Activated CD8-positive, alpha-beta T cell treated with anti-CD3 and anti-CD28 coated beads, Interleukin-2, amount 10 ng/mL, durations not matched to agents 7 days and 5 days (primary cell): ENCODE data around the gene AEN. TPM values are rescaled to one million over a fixed set of nuclear protein-coding genes. Genes with fewer than 3 reads are reported as not detected.

ENCODE experiments used
- ATAC-seq: fragments of 150-1000 bp; cut with Tn5 transposase; one replicate; pipeline ENCODE4 v1.10.0; 2021; ENCODE audit warnings: moderate library complexity
- CTCF ChIA-PET: fragments of 350-600 bp; sonication (Branson Sonifier 250); formaldehyde crosslinking; loops from one replicate; lab custom pipeline; 2021; ENCODE audit warnings: antibody characterized with exemption; lab: Charles Lee
- POLR2A ChIA-PET: fragments of 350-600 bp; sonication (Branson Sonifier 250); formaldehyde crosslinking; loops from one replicate; lab custom pipeline; 2021; ENCODE audit warnings: antibody characterized with exemption; lab: Charles Lee
- DNase-seq: peaks from one replicate; pipeline ENCODE4 v3.0.0-alpha.2; 2020
- H3K27ac Mint-ChIP-seq: one replicate; pipeline ENCODE4 v1.8.0; 2021; ENCODE audit warnings: mild to moderate bottlenecking, mixed read lengths
- H3K27me3 Mint-ChIP-seq: one replicate; pipeline ENCODE4 v1.8.0; 2021; ENCODE audit warnings: low read depth, mixed read lengths
- H3K36me3 Mint-ChIP-seq: one replicate; pipeline ENCODE4 v1.8.0; 2021; ENCODE audit warnings: low read depth, mixed read lengths
- H3K4me1 Mint-ChIP-seq: one replicate; pipeline ENCODE4 v1.8.0; 2021; ENCODE audit warnings: low read depth, mixed read lengths
- H3K4me3 Mint-ChIP-seq: one replicate; pipeline ENCODE4 v1.8.0; 2021; ENCODE audit warnings: mild to moderate bottlenecking, mixed read lengths
- H3K9me3 Mint-ChIP-seq: one replicate; pipeline ENCODE4 v1.8.0; 2022; ENCODE audit warnings: mixed read lengths; ENCODE audit not compliant: insufficient read depth
- total RNA-seq, 2 experiments: library from RNA; stranded (reverse); gene quantifications; one replicate each; pipeline ENCODE4 v1.2.3, GENCODE V29; 2021

AEN gene
- total RNA-seq, 2 experiments from 2014 or later = 52.6 to 53.2 TPM

GRCh38 chr15:88605189-88606069 lies 15.7 kb upstream of the AEN start:
- H3K4me3 Mint-ChIP-seq = no peak overlapping the region
- ATAC-seq = peak; percentile 76
- no peaks in the 10 kb centered on the region for H3K9me3 Mint-ChIP-seq
- H3K4me1 Mint-ChIP-seq = peaks cover 17% of the 10 kb centered on the region
- ChIA-PET POLR2A (no interaction called here), CTCF (no interaction called here)
- H3K27ac Mint-ChIP-seq = no peak overlapping the region
- H3K27me3 Mint-ChIP-seq = peaks cover 69% of the 10 kb centered on the region
- peaks cover 2% of the 10 kb centered on the region for H3K36me3 Mint-ChIP-seq
- DNase-seq = peak; percentile 64

- peaks cover 70% of the 10 kb centered on the region for H3K27me3 Mint-ChIP-seq
- ChIA-PET CTCF (no interaction called here), POLR2A (no interaction called here)
- ATAC-seq (no peak), DNase-seq (no peak)
- no peak overlapping the region for H3K27ac Mint-ChIP-seq
- no peak overlapping the region for H3K4me3 Mint-ChIP-seq
- peaks cover 2% of the 10 kb centered on the region for H3K36me3 Mint-ChIP-seq
- H3K9me3 Mint-ChIP-seq = no peaks in the 10 kb centered on the region
- peaks cover 23% of the 10 kb centered on the region for H3K4me1 Mint-ChIP-seq
Observed at GRCh38 chr15:88606070-88606794, 14.9 kb upstream of the AEN start.

GRCh38 chr15:88607951-88608350 lies 13.2 kb upstream of the AEN start:
- Mint-ChIP-seq H3K4me3 (no peak overlapping the region), H3K27ac (no peak overlapping the region), H3K4me1 (peaks cover 23% of the 10 kb centered on the region), H3K9me3 (no peaks in the 10 kb centered on the region), H3K36me3 (peaks cover 2% of the 10 kb centered on the region), H3K27me3 (peaks cover 69% of the 10 kb centered on the region)
- CTCF ChIA-PET = interaction anchor here (2.1 kb wide), 1 partner anchor 17 kb away, joined by 8 read pairs; no protein-coding TSS in a partner anchor
- POLR2A ChIA-PET = no interaction called here
- DNase-seq (no peak), ATAC-seq (no peak)

- DNase-seq = no peak
- Mint-ChIP-seq H3K36me3 (peaks cover 2% of the 10 kb centered on the region), H3K27me3 (peaks cover 69% of the 10 kb centered on the region), H3K9me3 (no peaks in the 10 kb centered on the region), H3K27ac (no peak overlapping the region), H3K4me3 (no peak overlapping the region), H3K4me1 (peaks cover 23% of the 10 kb centered on the region)
- no peak for ATAC-seq
- POLR2A ChIA-PET = no interaction called here
- CTCF ChIA-PET = interaction anchor here (2.1 kb wide), 1 partner anchor 16 kb away, joined by 8 read pairs; no protein-coding TSS in a partner anchor
Observed at GRCh38 chr15:88608607-88609181, 12.4 kb upstream of the AEN start.

- DNase-seq = no peak
- peaks cover 20% of the 10 kb centered on the region for H3K4me1 Mint-ChIP-seq
- H3K27me3 Mint-ChIP-seq = peaks cover 62% of the 10 kb centered on the region
- no peak overlapping the region for H3K4me3 Mint-ChIP-seq
- peaks cover 2% of the 10 kb centered on the region for H3K36me3 Mint-ChIP-seq
- ChIA-PET CTCF (interaction anchor here (2.1 kb wide), 1 partner anchor 15 kb away, joined by 8 read pairs; no protein-coding TSS in a partner anchor), POLR2A (no interaction called here)
- H3K27ac Mint-ChIP-seq = no peak overlapping the region
- ATAC-seq = no peak
- H3K9me3 Mint-ChIP-seq = no peaks in the 10 kb centered on the region
Observed at GRCh38 chr15:88609344-88610090, 11.6 kb upstream of the AEN start.

GRCh38 chr15:88610701-88611231 lies 10.4 kb upstream of the AEN start:
- POLR2A ChIA-PET = no interaction called here
- H3K4me3 Mint-ChIP-seq = no peak overlapping the region
- no peak overlapping the region for H3K27ac Mint-ChIP-seq
- peaks cover under 1% of the 10 kb centered on the region for H3K36me3 Mint-ChIP-seq
- H3K4me1 Mint-ChIP-seq = peaks cover 10% of the 10 kb centered on the region
- H3K9me3 Mint-ChIP-seq = no peaks in the 10 kb centered on the region
- DNase-seq (no peak), ATAC-seq (no peak)
- CTCF ChIA-PET = no interaction called here
- peaks cover 52% of the 10 kb centered on the region for H3K27me3 Mint-ChIP-seq

- CTCF ChIA-PET = no interaction called here
Observed at GRCh38 chr15:88612186-88612796, 8.8 kb upstream of the AEN start.

GRCh38 chr15:88613074-88613944 lies 7.8 kb upstream of the AEN start:
- ChIA-PET CTCF (no interaction called here), POLR2A (interaction anchor here (0.6 kb wide), 1 partner anchor 143 kb away, joined by 5 read pairs; no protein-coding TSS in a partner anchor)
- DNase-seq (no peak), ATAC-seq (no peak)
- Mint-ChIP-seq H3K27me3 (peaks cover 31% of the 10 kb centered on the region), H3K4me1 (peaks cover 9% of the 10 kb centered on the region), H3K4me3 (no peak overlapping the region), H3K9me3 (no peaks in the 10 kb centered on the region), H3K27ac (no peak overlapping the region), H3K36me3 (no peaks in the 10 kb centered on the region)

More at GRCh38 chr15:88612186-88612796, 8.8 kb upstream of the AEN start:
- ATAC-seq (no peak), DNase-seq (no peak)
- H3K27ac Mint-ChIP-seq = no peak overlapping the region
- no peak overlapping the region for H3K4me3 Mint-ChIP-seq
- H3K9me3 Mint-ChIP-seq = no peaks in the 10 kb centered on the region
- POLR2A ChIA-PET = no interaction called here
- no peaks in the 10 kb centered on the region for H3K36me3 Mint-ChIP-seq
- peaks cover 37% of the 10 kb centered on the region for H3K27me3 Mint-ChIP-seq
- peaks cover 9% of the 10 kb centered on the region for H3K4me1 Mint-ChIP-seq

- POLR2A ChIA-PET = no interaction called here
- DNase-seq (no peak), ATAC-seq (no peak)
- Mint-ChIP-seq H3K4me1 (peaks cover 7% of the 10 kb centered on the region), H3K27me3 (peaks cover 16% of the 10 kb centered on the region), H3K36me3 (no peaks in the 10 kb centered on the region), H3K9me3 (no peaks in the 10 kb centered on the region), H3K27ac (no peak overlapping the region), H3K4me3 (no peak overlapping the region)
- CTCF ChIA-PET = interaction anchor here (0.7 to 1.3 kb wide), 3 partner anchors 9 to 140 kb away, joined by 3 to 4 read pairs (median 3); partner anchors contain the start of gene ISG20
Observed at GRCh38 chr15:88615303-88616107, 5.6 kb upstream of the AEN start.
